RKO (cell line): ENCODE measurements around the gene TTLL12.
A peak's percentile ranks its signal among the peaks of the same experiment; 100 is the strongest.

Source experiments
- DNase-seq: peaks from one replicate; pipeline ENCODE4 v3.0.0-alpha.2; 2016; ENCODE audit warnings: low spot score

Gene TTLL12

DNA sequence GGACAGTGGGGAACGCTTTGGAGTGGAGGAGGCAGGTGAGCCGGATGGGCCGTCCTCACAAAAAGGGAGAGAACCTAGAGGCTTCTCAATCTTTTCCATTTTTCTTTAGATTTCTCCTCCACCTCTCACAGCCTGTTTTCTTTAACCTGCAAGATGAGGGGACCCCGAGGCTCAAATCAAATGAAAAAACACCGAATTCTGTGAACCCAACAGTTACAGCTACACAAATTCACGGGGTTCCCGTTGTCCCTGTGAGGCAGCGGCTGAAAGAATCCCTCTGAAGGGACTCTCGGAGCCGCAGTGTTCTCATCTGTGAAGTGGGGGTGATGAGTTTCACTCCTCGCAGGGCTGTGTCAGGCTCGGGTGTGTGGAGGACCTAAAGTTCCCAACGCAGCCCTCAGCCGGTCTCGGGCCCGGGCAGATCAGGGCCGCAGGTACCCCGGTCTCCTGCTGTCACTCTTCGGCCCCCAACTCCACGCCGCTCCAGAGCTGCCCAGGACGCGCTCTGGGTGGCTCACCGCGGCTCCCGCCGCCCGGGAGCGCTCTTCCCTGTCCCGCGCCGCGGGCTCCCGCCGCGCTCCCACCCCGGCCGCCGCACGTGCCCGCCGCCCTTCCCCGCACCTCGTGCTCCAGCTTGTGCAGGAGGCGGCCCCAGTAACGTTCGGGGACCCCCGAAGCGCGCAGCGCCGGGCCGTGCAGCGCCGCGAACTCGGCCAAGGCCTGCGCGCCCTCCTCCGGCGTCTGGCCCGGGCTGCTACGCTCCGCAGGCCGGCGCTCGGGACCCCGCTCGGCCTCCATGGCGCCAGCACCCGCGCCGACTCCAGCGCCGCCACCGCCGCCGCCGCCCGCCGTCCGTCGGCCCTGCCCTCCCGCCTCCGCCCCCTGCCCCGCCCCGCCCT lies at the start of gene TTLL12:
Gene TTLL12, minus strand, starts transcription at position 863 of the 899 bp plus-strand sequence. Its CDS starts 65 bp downstream, at position 798.
- DNase-seq = peak; percentile 51

DNA sequence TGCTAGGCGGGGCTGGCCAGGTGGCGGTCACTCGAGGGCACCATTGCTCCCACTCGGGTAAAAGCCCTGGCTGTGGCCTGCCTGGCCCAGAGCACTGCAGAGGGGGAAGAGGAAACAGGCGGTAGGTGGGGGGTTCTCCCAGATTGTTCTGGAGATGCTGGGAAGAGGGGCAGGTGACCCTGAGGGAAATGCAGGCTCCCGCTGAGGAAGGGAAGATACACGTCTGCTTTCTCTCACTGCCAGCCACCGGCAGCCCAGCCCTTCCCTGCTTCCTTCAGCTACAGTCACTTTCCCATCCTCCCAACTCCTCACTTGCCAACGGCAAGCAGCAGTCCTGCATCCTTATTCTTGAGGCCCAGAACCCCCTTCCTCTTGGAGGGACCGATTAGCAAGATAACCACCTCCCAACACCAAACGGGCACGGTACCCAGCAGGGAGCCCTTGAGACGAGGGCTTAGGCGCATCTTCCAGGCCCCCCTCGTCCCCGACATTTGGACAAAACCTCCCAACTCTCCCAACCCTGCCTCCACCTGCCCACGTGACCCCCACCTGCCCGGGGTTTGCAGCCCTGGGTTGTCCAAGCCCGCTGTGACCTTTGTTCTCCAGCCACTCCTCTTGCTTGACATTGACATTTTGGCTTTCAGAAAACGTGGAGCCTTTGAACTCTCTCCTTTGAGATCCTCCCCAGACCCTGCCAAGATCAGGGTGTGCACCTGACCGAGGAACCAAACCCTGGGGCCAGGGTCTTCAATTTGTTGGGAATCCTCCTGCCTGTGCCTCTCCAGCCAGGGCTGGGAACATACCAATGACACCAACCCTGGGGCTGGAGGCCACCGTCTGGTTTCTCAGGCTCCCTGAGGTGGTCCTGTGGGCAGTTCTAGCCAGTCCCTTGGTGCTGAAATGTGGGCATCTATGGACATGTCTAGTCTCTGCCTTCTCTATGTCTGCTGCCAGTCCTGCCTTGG lies 48.8 kb upstream of the TTLL12 start:
- DNase-seq = no peak

GRCh38 chr22:43234264-43234988 lies 47.5 kb upstream of the TTLL12 start:
- DNase-seq = no peak

DNA sequence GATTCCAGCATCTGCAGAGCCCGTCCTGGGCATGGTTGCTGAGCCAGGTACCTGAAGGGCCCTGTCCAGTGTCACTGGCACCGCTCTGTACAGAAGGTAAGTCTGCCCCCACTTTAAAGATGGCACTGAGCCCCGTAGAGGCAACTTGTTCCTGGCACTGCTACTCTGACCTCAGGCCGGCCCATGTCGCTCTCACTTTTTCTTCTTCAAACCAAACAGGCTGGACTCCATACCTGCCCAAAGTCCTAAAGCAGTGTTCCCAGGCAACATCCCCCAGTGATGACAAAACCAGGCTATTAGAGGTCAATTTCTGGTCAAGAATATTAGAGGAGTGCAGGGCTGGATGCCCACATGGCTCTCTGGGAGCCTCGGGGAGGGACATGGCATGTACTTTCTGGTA lies 46.6 kb upstream of the TTLL12 start:
- DNase-seq = no peak

GRCh38 chr22:43232445-43232844 lies 45.5 kb upstream of the TTLL12 start:
- no peak for DNase-seq

GRCh38 chr22:43231724-43232034 lies 44.7 kb upstream of the TTLL12 start:
- DNase-seq = no peak

DNA sequence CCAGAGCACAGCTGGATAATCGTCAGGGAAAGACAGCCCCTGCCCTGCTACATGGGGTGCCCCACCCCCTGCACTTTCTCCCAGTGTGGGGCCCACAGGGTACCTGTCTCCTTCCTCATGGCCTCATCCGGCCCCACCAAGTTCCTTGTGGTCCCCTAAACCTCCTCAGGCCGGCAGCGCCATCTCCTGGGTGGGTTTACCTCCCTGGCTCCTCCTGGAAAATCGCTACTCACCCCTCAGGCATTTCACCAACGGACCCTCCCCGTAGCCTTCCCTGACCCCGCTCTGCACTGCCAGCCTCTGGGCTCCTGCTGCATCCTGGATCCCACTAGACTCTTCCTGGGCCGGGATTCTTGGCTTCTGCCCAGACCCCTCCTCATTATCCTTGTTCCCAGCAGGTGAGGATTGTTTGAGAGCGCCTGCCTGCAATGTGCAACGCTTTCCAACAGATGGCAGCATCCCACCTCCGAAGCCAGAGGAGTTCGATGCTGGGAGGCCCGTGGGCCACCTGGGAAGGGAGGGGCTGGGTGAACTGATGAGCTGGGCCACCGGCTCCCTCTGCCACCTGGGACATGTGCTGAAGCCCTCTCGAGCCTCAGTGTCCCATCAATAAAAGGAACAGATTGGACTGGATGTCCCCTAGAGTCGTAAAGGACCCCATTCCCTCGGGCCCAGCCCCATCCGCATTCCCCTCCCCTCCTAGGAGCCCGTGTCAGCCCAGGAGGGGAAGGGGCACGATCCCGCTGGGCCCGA lies 44.2 kb upstream of the TTLL12 start:
- peak; percentile 35 for DNase-seq

DNA sequence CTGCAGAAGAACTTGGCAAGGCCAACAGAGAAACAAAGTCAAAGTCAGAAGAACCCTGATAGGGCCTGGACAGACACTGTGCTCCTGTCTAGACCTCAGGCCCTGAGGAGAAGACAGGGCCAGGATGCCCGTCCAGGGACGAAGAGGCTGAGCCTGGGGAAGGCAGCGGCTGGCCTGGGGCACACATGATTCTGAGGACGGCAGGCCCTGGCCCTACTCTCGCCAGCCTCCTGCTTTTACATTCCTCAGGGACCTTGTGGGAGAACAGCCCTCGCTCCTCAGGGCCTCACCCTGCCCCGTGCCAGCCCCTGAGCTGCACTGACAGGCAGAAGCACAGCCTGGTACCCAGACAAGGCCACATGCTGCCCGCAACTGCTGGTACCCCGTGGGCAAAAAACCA lies 43.6 kb upstream of the TTLL12 start:
- no peak for DNase-seq

DNA sequence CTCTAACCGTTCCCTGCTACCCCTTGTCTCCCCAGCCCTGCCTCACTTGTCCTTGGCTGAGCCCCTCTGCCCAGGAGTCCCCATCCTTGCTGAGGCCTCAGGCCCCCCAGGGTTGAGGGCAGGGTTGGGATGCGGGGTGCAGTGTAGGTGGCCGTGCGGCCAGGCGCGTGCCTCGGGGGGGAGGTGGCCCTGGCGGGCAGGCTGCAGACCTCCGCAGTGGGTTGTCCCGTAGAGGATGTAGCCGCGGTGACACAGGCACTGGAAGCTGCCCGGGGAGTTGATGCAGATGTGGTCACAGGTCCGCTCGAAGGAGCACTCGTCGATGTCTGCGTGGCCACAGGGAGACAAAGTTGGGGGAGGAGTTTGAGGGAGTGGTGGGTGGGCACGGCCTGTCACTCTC lies 41.9 kb upstream of the TTLL12 start:
- no peak for DNase-seq

DNA sequence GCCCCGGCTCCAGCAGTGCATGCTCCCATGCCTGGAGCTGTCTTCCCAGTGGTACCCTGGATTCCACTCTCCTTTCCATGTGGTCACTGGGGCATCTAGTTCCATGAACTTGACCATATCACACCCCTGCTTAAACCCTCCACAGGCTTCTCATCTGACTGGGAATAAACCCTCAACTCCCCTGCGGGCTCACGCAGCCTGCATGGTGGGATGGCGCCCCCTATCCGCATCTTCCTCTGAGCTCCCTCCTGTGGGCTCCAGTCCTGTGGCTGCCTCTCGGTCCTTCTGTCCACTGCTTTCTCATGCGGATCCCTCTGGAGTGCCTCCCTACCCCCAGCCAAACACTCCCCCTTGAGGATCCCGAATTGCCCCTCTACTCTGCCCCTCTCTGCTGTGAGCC lies 41.4 kb upstream of the TTLL12 start:
- DNase-seq = no peak

GRCh38 chr22:43227239-43227630 lies 40.3 kb upstream of the TTLL12 start:
- no peak for DNase-seq

GRCh38 chr22:43226377-43227238 lies 39.7 kb upstream of the TTLL12 start:
- DNase-seq = no peak

DNA sequence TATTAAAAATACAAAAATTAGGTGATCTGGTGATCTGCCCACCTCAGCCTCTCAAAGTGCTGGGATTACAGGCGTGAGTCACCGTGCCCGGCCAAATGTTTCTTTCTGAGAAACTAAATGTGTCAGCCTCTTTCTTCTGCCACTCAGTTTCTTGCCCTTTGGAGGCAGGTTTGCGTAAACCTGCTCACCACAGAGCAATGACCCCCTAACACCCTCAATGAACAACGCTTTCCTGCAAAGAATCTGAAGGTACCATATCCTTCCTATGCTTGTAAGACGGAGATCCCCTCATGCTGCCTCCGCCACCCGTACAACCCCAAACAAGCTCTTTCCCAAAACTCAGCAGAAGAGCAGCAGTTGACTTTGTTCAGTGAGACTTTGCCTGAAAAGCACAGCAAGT lies 38.7 kb upstream of the TTLL12 start:
- no peak for DNase-seq

- no peak for DNase-seq
Observed at GRCh38 chr22:43222987-43223386, 36.1 kb upstream of the TTLL12 start.

GRCh38 chr22:43222262-43222661 lies 35.3 kb upstream of the TTLL12 start:
- no peak for DNase-seq

- no peak for DNase-seq
Observed at GRCh38 chr22:43220625-43221380, 33.9 kb upstream of the TTLL12 start.

GRCh38 chr22:43218786-43219185 lies 31.9 kb upstream of the TTLL12 start:
- DNase-seq = no peak

- DNase-seq = no peak
Observed at GRCh38 chr22:43217285-43218030, 30.5 kb upstream of the TTLL12 start.

- DNase-seq = no peak
Observed at GRCh38 chr22:43216738-43217137, 29.8 kb upstream of the TTLL12 start.
